Caco-2 (cell line): ENCODE results near the gene COL15A1. TPM values are rescaled to one million over a fixed set of nuclear protein-coding genes. Genes with fewer than 3 reads are reported as not detected.

Source experiments
- BruUV-seq: library from RNA; stranded (reverse); fragments of 400-500 nt; replicated peaks from 2 replicates; lab custom pipeline; 2021; lab: Mats Ljungman, UMichigan
- CTCF ChIA-PET: fragments of 300-600 bp; sonication (Branson Sonifier 250); formaldehyde crosslinking; loops from one replicate; lab custom pipeline; 2022; ENCODE audit warnings: antibody characterized with exemption; lab: Charles Lee
- POLR2A ChIA-PET: fragments of 300-600 bp; sonication (Branson Sonifier 250); formaldehyde crosslinking; loops from one replicate; lab custom pipeline; 2022; ENCODE audit warnings: antibody characterized with exemption; lab: Charles Lee
- DNase-seq, 2 experiments: peaks; one replicate each; pipeline versions ENCODE4 v3.0.0 to v3.0.0-alpha.2; 2020 to 2022
- H3K27me3 ChIP-seq: replicated peaks from 2 replicates; pipeline ENCODE4 v1.6.0; 2011; ENCODE audit warnings: low read length; ENCODE audit not compliant: control insufficient read depth, insufficient read depth
- H3K36me3 ChIP-seq: 2 replicates; pipeline ENCODE4 v1.5.1; 2011; ENCODE audit warnings: low read length; ENCODE audit not compliant: control insufficient read depth, insufficient read depth
- H3K4me1 ChIP-seq: fragments of 250-450 bp; sonication (Bioruptor Pico); 2 replicates; pipeline ENCODE4 v1.5.1; 2020; ENCODE audit warnings: mild to moderate bottlenecking
- H3K4me3 ChIP-seq: 2 replicates; pipeline ENCODE4 v1.5.1; 2011; ENCODE audit warnings: low read depth, mild to moderate bottlenecking, control low read depth, low read length
- H3K9me3 ChIP-seq: fragments of 250-450 bp; sonication (Bioruptor Pico); 2 replicates; pipeline ENCODE4 v1.5.1; 2020; ENCODE audit warnings: mild to moderate bottlenecking, moderate library complexity
- H3K27ac Mint-ChIP-seq: one replicate; pipeline ENCODE4 v1.8.0; 2022; ENCODE audit warnings: mixed read lengths; ENCODE audit not compliant: unreplicated experiment
- H3K27me3 Mint-ChIP-seq: one replicate; pipeline ENCODE4 v1.8.0; 2022; ENCODE audit warnings: mixed read lengths; ENCODE audit not compliant: insufficient read depth, unreplicated experiment
- H3K36me3 Mint-ChIP-seq: one replicate; pipeline ENCODE4 v1.8.0; 2022; ENCODE audit warnings: mild to moderate bottlenecking, mixed read lengths; ENCODE audit not compliant: insufficient read depth, unreplicated experiment
- H3K4me1 Mint-ChIP-seq: one replicate; pipeline ENCODE4 v1.8.0; 2022; ENCODE audit warnings: low read depth, mixed read lengths; ENCODE audit not compliant: unreplicated experiment
- H3K4me3 Mint-ChIP-seq: one replicate; pipeline ENCODE4 v1.8.0; 2022; ENCODE audit warnings: mild to moderate bottlenecking, moderate library complexity, mixed read lengths; ENCODE audit not compliant: unreplicated experiment
- H3K9me3 Mint-ChIP-seq: one replicate; pipeline ENCODE4 v1.8.0; 2022; ENCODE audit warnings: mixed read lengths; ENCODE audit not compliant: unreplicated experiment
- intact Hi-C: fragments of 100-400 bp; cut with micrococcal nuclease; formaldehyde crosslinking; loops from one replicate; pipeline ENCODE4 v1.10.0; 2022; ENCODE audit not compliant: unreplicated experiment
- total RNA-seq: library from RNA; stranded (reverse); gene quantifications from 2 replicates; pipeline ENCODE4 v1.2.3, GENCODE V29; 2022
- TF ChIP-seq, protein P1 (sequence below), 2 experiments: fragments of 200-600 bp in 1 of 2; IDR thresholded peaks; 1 replicate in 1 of 2; 2 replicates in 1 of 2; pipeline versions ENCODE4 v1.5.1 to v1.8.0; 2011 to 2022; ENCODE audit warnings: antibody characterized with exemption in 1 of 2, control low read depth in 1 of 2, inconsistent platforms in 1 of 2, low read depth in 1 of 2, low read length in 1 of 2, mild to moderate bottlenecking in 1 of 2, moderate library complexity in 1 of 2; ENCODE audit not compliant: insufficient read depth in 1 of 2, severe bottlenecking in 1 of 2, unreplicated experiment in 1 of 2

The COL15A1 gene
- total RNA-seq, 1 experiment from 2014 or later = not detected

- no peaks in the 10 kb centered on the region for H3K4me1 ChIP-seq
- TF ChIP-seq, protein P1, sequence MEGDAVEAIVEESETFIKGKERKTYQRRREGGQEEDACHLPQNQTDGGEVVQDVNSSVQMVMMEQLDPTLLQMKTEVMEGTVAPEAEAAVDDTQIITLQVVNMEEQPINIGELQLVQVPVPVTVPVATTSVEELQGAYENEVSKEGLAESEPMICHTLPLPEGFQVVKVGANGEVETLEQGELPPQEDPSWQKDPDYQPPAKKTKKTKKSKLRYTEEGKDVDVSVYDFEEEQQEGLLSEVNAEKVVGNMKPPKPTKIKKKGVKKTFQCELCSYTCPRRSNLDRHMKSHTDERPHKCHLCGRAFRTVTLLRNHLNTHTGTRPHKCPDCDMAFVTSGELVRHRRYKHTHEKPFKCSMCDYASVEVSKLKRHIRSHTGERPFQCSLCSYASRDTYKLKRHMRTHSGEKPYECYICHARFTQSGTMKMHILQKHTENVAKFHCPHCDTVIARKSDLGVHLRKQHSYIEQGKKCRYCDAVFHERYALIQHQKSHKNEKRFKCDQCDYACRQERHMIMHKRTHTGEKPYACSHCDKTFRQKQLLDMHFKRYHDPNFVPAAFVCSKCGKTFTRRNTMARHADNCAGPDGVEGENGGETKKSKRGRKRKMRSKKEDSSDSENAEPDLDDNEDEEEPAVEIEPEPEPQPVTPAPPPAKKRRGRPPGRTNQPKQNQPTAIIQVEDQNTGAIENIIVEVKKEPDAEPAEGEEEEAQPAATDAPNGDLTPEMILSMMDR (IDR thresholded peaks at IDR 0.05; ENCODE audit: insufficient read depth in 1 of 2, low read depth in 1 of 2, low read length in 1 of 2, severe bottlenecking in 1 of 2, unreplicated experiment in 1 of 2) = no peak
- Mint-ChIP-seq H3K27me3 (peaks cover 13% of the 10 kb centered on the region), H3K36me3 (no peaks in the 10 kb centered on the region), H3K9me3 (no peaks in the 10 kb centered on the region), H3K4me1 (no peaks in the 10 kb centered on the region), H3K4me3 (no peak overlapping the region), H3K27ac (no peak overlapping the region)
- DNase-seq = no peak
- H3K4me3 ChIP-seq = no peak overlapping the region
- no peaks in the 10 kb centered on the region for H3K36me3 ChIP-seq
- POLR2A ChIA-PET = no interaction called here
- BruUV-seq = no TSS peak
- H3K27me3 ChIP-seq = no peaks in the 10 kb centered on the region; the same call in 1 of the 2 replicates
- CTCF ChIA-PET = no interaction called here
- H3K9me3 ChIP-seq = no peaks in the 10 kb centered on the region; the same call in 1 of the 2 replicates
- intact Hi-C loops = no loop called here
Measured at GRCh38 chr9:99087462-99087861, 143.8 kb downstream of the COL15A1 start.

DNA sequence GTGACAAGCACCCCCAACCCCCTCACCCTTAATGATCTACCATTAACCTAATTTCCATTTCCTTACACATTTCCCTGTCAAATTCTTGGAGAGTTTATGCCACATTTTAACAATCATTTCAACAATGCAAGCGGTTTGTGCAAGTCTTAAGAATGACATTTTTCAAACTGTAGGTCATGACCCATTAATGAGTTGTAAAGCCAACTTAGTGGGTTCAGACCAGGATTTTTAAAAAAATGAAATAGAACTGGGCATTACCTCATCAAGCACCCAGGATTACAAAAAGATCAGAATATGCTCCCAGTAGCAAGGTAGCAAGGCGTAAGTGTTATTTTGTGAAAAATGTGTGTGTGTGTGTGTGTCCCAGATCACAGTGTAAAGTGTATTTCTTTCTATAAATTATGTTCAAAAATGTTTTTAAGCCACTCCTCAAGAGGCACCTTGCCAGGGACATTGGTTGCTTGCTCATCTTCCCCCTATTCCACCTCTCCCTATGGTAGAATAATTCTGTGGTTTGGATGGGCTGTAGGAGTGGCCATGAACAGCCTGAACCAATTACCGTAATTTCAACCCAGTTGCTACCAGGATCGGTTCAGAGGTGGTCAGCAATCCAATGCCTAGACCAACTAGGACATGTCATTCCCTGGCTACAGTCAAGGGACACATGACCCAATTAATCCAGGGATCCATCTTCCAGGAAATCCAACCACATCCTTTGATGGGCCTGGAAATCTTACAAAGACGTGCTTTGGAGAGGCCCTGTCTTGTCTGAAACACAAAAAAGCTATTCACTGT, 146.8 kb downstream of the COL15A1 start:
- no peaks in the 10 kb centered on the region; the same call in 1 of the 2 replicates for H3K9me3 ChIP-seq
- no peaks in the 10 kb centered on the region for H3K36me3 ChIP-seq
- ChIA-PET CTCF (no interaction called here), POLR2A (no interaction called here)
- BruUV-seq = no TSS peak
- Mint-ChIP-seq H3K36me3 (no peaks in the 10 kb centered on the region), H3K27ac (no peak overlapping the region), H3K27me3 (peaks cover 13% of the 10 kb centered on the region), H3K9me3 (no peaks in the 10 kb centered on the region), H3K4me1 (no peaks in the 10 kb centered on the region), H3K4me3 (no peak overlapping the region)
- no peak overlapping the region for H3K4me3 ChIP-seq
- DNase-seq = no peak
- TF ChIP-seq, protein P1 (IDR thresholded peaks at IDR 0.05; ENCODE audit: insufficient read depth in 1 of 2, low read depth in 1 of 2, low read length in 1 of 2, severe bottlenecking in 1 of 2, unreplicated experiment in 1 of 2) = no peak
- H3K27me3 ChIP-seq = no peaks in the 10 kb centered on the region
- no peaks in the 10 kb centered on the region for H3K4me1 ChIP-seq
- intact Hi-C loops = no loop called here

GRCh38 chr9:99092643-99093491, 149.2 kb downstream of the COL15A1 start:
- Mint-ChIP-seq H3K4me1 (no peaks in the 10 kb centered on the region), H3K9me3 (peaks cover 3% of the 10 kb centered on the region), H3K36me3 (no peaks in the 10 kb centered on the region), H3K27me3 (peaks cover 14% of the 10 kb centered on the region), H3K4me3 (no peak overlapping the region), H3K27ac (no peak overlapping the region)
- H3K4me1 ChIP-seq = no peaks in the 10 kb centered on the region
- no TSS peak for BruUV-seq
- no peak for DNase-seq
- ChIA-PET POLR2A (no interaction called here), CTCF (interaction anchor here (0.6 kb wide), 1 partner anchor 732 kb away, joined by 4 read pairs; no protein-coding TSS in a partner anchor)
- H3K4me3 ChIP-seq = no peak overlapping the region
- TF ChIP-seq, protein P1 (IDR thresholded peaks at IDR 0.05; ENCODE audit: insufficient read depth in 1 of 2, low read depth in 1 of 2, low read length in 1 of 2, severe bottlenecking in 1 of 2, unreplicated experiment in 1 of 2) = no peak
- H3K36me3 ChIP-seq = no peaks in the 10 kb centered on the region
- H3K27me3 ChIP-seq = no peaks in the 10 kb centered on the region
- intact Hi-C loops = no loop called here
- no peaks in the 10 kb centered on the region; the same call in 1 of the 2 replicates for H3K9me3 ChIP-seq
